Central memory CD4-positive, alpha-beta T cell (primary cell): ENCODE results near the gene CDK19.
"Not testable (repeated sequence)": the region's sequence is repeated elsewhere in the genome, so short reads cannot be mapped to it uniquely, and the experiment has no call there.

Experiments
- DNase-seq: peaks from one replicate; pipeline ENCODE4 v3.0.0; 2022

CDK19 gene

DNA sequence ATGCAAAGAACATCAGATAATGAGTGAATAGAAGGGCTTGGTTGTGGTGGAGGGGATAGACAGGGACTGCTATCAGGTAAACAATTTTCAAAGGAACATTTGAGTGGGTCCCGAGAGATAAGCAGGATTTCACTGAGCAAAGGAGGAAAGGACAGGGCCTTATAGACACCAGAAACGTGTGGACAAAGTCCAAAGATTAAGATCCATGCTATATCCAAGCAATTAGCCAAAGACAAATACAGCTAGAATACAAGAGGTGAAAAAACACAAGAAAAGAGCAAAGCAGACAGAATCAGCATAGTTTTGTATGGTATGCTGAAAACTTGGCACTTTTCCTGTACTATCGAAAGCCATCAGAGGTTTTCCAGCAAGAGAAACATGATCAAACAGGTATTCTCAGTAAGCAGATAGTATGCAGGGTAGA lies 59.8 kb downstream of the CDK19 start:
- no peak for DNase-seq

DNA sequence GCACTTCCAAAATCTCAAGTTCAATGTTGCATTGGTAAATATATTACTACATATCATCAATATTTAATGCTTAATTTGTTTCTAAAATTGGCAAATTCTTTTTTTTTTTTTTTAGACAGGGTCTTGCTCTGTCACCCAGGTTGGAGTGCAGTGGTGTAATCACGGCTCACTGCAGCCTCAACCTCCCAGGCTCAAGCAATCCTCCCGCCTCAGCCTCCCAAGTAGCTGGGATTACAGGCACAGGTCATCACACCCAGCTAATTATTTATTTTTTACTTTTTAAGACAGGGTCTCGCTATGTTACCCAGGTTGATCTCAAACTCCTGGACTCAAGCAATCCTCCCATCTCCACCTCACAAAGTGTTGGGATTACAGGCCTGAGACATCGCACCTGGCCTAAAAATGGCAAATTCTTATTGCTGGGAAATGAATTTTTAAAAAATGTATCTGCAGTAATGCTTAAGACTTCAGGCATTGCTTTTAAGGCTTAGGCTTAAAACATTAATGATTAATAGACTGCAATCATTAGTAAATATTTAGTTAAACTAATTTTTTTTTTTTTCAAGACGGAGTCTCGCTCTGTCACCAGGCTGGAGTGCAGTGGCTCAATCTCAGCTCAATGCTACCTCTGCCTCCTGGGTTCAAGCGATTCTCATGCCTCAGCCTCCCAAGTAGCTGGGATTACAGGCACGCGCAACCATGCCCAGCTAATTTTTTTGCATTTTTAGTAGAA lies 61.2 kb downstream of the CDK19 start:
- DNase-seq = not testable (repeated sequence)

- DNase-seq = no peak
Observed at GRCh38 chr6:110748453-110748852, 66.8 kb downstream of the CDK19 start.

- DNase-seq = no peak
Observed at GRCh38 chr6:110746680-110747079, 68.6 kb downstream of the CDK19 start.

DNA sequence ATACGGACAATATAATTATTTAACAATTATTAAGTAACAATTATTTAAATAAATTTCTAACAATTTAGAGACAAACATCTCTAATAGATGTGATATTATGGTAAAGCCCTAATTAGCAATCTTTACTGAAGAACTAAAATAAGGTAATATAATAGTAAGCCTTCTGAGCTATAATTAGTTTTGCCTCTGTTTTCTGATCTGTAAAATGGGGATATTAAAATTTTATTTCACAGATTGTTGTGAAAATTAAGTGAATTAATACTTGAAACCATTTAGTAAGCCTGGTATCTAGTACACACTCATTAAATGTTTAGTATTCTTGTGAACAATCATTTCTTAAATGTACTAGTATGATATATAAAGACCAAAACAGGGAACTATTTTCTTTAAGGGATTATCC lies 70.3 kb downstream of the CDK19 start:
- no peak for DNase-seq

- not testable (repeated sequence) for DNase-seq
Observed at GRCh38 chr6:110742552-110742951, 72.7 kb downstream of the CDK19 start.

- no peak for DNase-seq
Observed at GRCh38 chr6:110741517-110741916, 73.8 kb downstream of the CDK19 start.

GRCh38 chr6:110738899-110739365 lies 76.3 kb downstream of the CDK19 start:
- no peak for DNase-seq

DNA sequence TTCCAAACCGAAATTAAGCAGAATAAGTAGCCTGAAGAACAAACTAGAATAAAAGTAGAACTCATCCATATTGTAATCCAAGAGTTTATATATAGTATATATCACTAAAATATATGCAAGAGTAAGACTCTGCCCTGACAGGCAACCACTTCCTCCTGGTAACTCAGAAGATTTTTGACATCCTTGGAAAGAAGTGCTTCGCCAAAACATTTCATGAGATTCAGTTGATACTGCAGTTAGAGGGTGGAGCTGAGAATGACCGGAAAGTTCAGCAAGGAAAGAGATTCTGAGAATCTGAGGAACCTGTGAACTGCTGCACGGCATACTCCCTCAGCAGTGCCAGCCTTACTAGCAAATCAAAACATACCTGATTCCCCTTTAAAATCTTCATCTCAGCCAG lies 79.6 kb downstream of the CDK19 start:
- no peak for DNase-seq

DNA sequence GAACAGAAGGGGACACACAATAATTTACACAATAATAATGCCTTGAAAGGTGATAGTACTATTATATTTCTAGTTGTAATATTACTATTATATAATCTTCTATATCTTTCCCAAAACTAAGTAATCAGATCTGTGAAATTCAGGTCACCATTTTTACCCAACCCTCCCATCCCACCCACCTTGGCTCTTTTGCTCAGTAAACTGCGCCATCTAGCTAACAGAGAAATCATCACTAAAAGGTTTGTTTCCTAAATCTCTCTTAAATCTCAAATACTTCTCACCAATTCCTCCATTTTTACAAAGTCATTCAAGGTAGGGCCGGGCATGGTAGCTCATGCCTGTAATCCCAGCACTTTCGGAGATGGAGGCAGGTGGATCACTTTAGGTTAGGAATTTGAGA lies 83.4 kb downstream of the CDK19 start:
- DNase-seq = no peak

GRCh38 chr6:110731196-110731595 lies 84.1 kb downstream of the CDK19 start:
- DNase-seq = no peak

DNA sequence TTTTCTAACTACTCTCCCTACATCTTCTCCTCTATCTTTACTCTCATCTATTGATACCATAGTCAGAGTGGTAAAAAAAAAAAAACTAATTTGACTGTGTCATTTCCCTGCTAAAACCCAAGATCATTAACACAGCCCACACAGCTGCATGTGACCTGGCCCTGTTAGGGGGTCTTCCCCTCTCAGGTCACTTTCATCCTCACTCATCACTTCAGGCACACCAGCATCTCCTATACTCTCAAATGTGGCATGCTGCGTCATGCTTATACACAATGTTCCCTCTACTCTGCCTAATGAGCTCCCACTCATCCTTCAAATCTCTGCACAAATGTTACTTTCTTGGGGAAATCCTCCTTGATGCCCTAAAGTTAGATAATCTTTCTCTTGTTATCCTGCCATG lies 86.8 kb downstream of the CDK19 start:
- no peak for DNase-seq

DNA sequence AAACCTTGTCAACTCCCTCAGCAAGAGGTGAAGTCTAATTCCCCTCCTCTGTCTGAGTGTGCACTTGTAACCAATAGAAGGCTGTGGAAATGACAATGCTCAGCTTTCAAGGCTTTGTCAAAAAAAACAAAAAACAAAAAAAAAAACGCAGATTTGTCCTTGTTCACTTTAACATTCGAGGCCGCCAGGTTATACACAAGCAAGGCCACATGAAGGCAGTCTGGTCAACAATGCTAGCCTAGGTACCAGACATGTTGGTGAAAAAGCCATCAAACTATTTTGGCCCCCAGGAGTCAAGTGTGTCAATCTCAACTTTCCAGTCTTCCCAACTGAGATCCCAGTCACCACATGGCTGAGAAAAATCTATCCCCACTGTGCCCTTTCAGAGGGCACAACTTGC lies 92.3 kb downstream of the CDK19 start:
- DNase-seq = no peak

DNA sequence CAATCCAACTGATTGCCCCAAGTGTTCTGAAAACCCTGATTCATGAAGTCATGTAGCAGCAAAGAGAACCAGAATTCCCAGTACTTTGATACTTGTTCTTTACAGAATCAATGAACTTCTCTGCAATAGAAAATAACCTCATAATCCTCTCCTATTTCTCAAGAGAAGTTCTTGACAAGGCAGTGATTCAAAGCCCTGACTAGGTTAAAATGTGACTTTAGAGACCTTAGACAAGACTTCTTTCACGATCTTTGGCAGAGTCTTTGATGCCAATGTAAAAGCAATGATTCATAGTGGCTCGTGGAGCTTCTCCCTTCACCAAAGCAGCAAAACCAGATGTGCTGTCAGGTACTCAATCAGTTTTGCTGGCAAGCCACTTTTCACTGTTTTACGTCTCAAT lies 95.2 kb downstream of the CDK19 start:
- DNase-seq = no peak

DNA sequence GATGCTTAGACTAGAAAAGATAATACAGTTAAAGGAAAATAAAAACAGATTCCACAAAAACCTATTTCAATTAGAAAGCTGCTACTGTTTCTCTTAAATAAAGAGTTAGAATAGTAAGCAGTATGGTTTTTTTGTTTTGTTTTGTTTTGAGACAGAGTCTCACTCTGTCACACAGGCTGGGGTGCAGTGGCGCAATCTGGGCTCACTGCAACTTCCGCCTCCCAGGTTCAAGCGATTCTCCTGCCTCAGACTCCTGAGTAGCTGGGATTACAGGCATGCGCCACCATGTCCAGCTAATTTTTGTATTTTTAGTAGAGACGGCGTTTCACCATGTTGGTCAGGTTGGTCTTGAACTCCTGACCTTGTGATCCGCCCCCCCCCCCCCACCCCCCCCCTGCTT lies 95.7 kb downstream of the CDK19 start:
- not testable (repeated sequence) for DNase-seq

GRCh38 chr6:110714143-110714542 lies 101.1 kb downstream of the CDK19 start:
- no peak for DNase-seq

DNA sequence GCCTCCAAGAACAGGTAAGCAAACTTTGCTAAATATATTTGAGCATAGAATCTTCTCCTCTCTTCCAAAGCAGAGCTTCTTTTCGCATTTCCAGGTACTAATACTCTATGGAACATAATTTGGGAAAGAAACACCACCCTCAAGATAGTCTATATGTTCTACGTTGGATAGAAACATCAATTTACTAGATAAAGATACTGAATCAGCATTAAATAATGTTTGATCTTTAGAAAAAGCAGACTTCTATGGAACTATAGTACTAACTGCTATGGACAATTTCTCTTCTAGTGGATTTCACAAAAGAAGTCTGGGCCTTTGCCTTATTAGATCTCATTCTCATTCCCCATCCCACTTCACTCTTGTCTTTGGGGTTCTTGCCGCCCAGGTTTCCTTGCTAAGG lies 103.0 kb downstream of the CDK19 start:
- DNase-seq = no peak

GRCh38 chr6:110710115-110710514 lies 105.2 kb downstream of the CDK19 start:
- no peak for DNase-seq

GRCh38 chr6:110708295-110708950 lies 106.8 kb downstream of the CDK19 start:
- no peak for DNase-seq

- no peak for DNase-seq
Observed at GRCh38 chr6:110705543-110705942, 109.7 kb downstream of the CDK19 start.

DNA sequence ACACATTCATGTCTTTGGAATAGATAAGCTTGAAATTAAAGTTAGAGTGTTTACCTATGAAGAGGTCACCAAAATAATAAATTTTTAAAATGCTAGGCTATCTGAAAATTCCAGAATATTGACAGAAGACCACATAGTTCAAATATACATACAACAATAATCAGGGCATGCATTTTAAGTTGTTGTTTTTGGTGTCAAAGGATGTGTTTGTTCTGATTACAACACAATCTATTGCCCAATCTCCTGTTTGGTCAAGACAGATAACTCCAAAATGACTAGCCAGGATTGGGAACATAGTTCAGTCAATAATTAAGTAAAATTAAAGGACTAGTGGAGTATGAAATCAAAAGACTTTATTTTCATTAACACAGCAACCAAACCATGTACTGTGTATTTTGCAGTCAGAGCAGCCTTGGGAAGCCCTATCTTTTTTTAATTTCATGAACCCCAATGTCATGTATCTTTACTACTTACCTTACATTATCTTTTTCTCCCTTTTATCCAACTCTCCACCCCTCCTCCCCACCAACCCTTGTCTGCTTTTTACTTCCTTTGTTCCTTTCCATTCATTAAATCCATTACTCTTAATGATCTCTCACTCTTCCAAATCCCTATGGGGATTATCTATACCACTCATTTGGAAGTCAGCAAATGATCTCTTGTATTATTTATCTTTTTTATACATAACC lies 111.2 kb downstream of the CDK19 start:
- no peak for DNase-seq

- no peak for DNase-seq
Observed at GRCh38 chr6:110703010-110703905, 112.0 kb downstream of the CDK19 start.

- DNase-seq = no peak
Observed at GRCh38 chr6:110699780-110700179, 115.5 kb downstream of the CDK19 start.
